Adrenal gland (tissue), 5 donors: ENCODE data around the gene STAP2.

Experiments used
- POLR2A ChIP-seq, 2 donors: fragments of 450-650 bp; IDR thresholded peaks; one replicate each; pipeline ENCODE4 v1.6.1; 2017; ENCODE audit warnings: antibody characterized with exemption in 2 of 2, mild to moderate bottlenecking in 2 of 2, moderate library complexity in 1 of 2
- TF ChIP-seq, protein P1 (sequence below), 6 experiments: fragments of 450-650 bp in 4 of 6; fragments of 200-600 bp in 2 of 6; sonication (generic) in 1 of 6; IDR thresholded peaks; 1 replicate in 5 of 6; 2 replicates in 1 of 6; pipeline versions ENCODE4 v1.5.1 to v1.8.0; 2016 to 2021; ENCODE audit warnings: antibody characterized with exemption in 6 of 6, mild to moderate bottlenecking in 2 of 6, moderate library complexity in 1 of 6
- donor health status: DM: no; HTN: no; CAD: no.

DNA sequence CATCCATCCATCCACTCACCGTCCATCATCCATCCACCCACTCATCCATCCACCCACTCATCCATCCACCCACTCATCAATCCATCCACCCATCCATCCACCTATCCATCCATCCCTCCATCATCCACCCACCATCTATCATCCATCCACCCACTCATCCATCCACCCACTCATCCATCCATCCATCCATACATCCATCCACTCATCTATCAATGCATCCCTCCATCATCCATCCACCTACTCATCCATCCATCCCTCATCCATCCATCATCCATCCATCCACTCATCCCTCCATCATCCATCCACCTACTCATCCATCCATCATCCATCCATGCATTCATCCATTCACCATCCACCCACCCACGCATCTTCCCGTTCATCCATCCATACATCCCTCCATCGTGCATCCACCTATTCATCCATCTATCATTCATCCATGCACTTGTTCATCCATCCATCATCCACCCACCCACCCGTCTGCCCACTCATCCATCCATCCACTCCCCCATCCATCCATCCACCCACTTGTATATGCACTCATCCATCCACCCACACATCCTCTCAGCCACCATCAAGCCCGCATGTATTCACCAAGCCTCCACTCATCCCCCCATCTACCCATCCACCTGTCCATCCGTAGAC, 3.6 kb downstream of the STAP2 start:
- TF ChIP-seq, protein P1, sequence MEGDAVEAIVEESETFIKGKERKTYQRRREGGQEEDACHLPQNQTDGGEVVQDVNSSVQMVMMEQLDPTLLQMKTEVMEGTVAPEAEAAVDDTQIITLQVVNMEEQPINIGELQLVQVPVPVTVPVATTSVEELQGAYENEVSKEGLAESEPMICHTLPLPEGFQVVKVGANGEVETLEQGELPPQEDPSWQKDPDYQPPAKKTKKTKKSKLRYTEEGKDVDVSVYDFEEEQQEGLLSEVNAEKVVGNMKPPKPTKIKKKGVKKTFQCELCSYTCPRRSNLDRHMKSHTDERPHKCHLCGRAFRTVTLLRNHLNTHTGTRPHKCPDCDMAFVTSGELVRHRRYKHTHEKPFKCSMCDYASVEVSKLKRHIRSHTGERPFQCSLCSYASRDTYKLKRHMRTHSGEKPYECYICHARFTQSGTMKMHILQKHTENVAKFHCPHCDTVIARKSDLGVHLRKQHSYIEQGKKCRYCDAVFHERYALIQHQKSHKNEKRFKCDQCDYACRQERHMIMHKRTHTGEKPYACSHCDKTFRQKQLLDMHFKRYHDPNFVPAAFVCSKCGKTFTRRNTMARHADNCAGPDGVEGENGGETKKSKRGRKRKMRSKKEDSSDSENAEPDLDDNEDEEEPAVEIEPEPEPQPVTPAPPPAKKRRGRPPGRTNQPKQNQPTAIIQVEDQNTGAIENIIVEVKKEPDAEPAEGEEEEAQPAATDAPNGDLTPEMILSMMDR (IDR thresholded peaks at IDR 0.05), result no peak
- no peak for TF ChIP-seq POLR2A (IDR thresholded peaks at IDR 0.05)
